ENCODE results near the gene PTPRG.

GRCh38 chr3:61723038-61723437, 161.7 kb downstream of the PTPRG start:
- TF ChIP-seq CTCF (conservative IDR thresholded peaks at IDR 0.05; ENCODE audit: low read depth, low read length): no peak
- no peak for TF ChIP-seq EZH2 (IDR thresholded peaks at IDR 0.05; ENCODE audit: low read length, unreplicated experiment)

All from PC-3 (cell line).